ENCODE data around the gene ZEB2. TPM values are rescaled to one million over a fixed set of nuclear protein-coding genes. Genes with fewer than 3 reads are reported as not detected.

ZEB2 gene
- total and polyA plus RNA-seq, 2 of the 8 experiments (the other 6 are each of a cell fraction or from before 2014, with no cell fraction given), result 0.38 TPM; not detected in 1

GRCh38 chr2:144530596-144530995, 10.7 kb upstream of the ZEB2 start (continued):
- no peak for TF ChIP-seq BRCA1 (IDR thresholded peaks at IDR 0.05; ENCODE audit: low read depth, low read length)
- TF ChIP-seq ASH2L (IDR thresholded peaks at IDR 0.05; ENCODE audit: low read length), result no peak
- TF ChIP-seq CTBP2 (IDR thresholded peaks at IDR 0.05; ENCODE audit: borderline replicate concordance, insufficient read depth, insufficient read length, low read length), result no peak
- TF ChIP-seq YY1 (IDR thresholded peaks at IDR 0.05; ENCODE audit: low read depth, low read length), result no peak
